IMR-90 (cell line): ENCODE data around the gene EMP1. TPM values are rescaled to one million over a fixed set of nuclear protein-coding genes. Genes with fewer than 3 reads are reported as not detected.

Experiments
- ATAC-seq: fragments of 200-7000 bp; cut with Tn5 transposase; 2 replicates; pipeline ENCODE4 v1.9.1; 2020; ENCODE audit warnings: low read depth, mild to moderate bottlenecking, moderate library complexity
- BruUV-seq: library from RNA; stranded (reverse); fragments of 400-500 nt; replicated peaks from 2 replicates; lab custom pipeline; 2021; lab: Mats Ljungman, UMichigan
- CTCF ChIA-PET: fragments of 300-600 bp; formaldehyde crosslinking; extraction: SDS; loops from one replicate; lab custom pipeline; 2021; ENCODE audit warnings: antibody characterized with exemption; lab: Yijun Ruan, JAX
- POLR2A ChIA-PET: fragments of 300-600 bp; sonication (Branson Sonifier 250); formaldehyde crosslinking; loops from one replicate; lab custom pipeline; 2022; ENCODE audit warnings: antibody characterized with exemption; ENCODE audit not compliant: unreplicated experiment; lab: Charles Lee
- DNase-seq: peaks from one replicate; pipeline ENCODE4 v3.0.0; 2013
- H2AFZ ChIP-seq: replicated peaks from 2 replicates; pipeline ENCODE3; 2013; ENCODE audit warnings: low read length, mild to moderate bottlenecking; ENCODE audit not compliant: poor library complexity
- H2AK5ac ChIP-seq: 2 replicates; pipeline ENCODE4 v1.6.1; 2013; ENCODE audit warnings: low read depth, low read length, inconsistent platforms
- H2AK9ac ChIP-seq: replicated peaks from 2 replicates; pipeline ENCODE3; 2013; ENCODE audit warnings: mild to moderate bottlenecking, low read depth, low read length, moderate library complexity; ENCODE audit not compliant: poor library complexity
- H2BK120ac ChIP-seq: 2 replicates; pipeline ENCODE4 v1.6.1; 2013; ENCODE audit warnings: low read depth, low read length, inconsistent platforms
- H2BK15ac ChIP-seq: 3 replicates; pipeline ENCODE4 v1.6.1; 2013; ENCODE audit warnings: low read depth, low read length, inconsistent platforms
- H2BK20ac ChIP-seq: 2 replicates; pipeline ENCODE4 v1.6.1; 2013; ENCODE audit warnings: low read depth, mild to moderate bottlenecking, inconsistent platforms, low read length, moderate library complexity
- H2BK5ac ChIP-seq: 2 replicates; pipeline ENCODE4 v1.6.1; 2013; ENCODE audit warnings: mild to moderate bottlenecking, low read depth, low read length, inconsistent platforms; ENCODE audit not compliant: poor library complexity, severe bottlenecking
- H3K14ac ChIP-seq: replicated peaks from 2 replicates; pipeline ENCODE4 v1.6.1; 2013; ENCODE audit warnings: low read depth, low read length, inconsistent platforms
- H3K18ac ChIP-seq: 2 replicates; pipeline ENCODE4 v1.6.1; 2013; ENCODE audit warnings: low read depth, low read length, control low read depth
- H3K23ac ChIP-seq: 2 replicates; pipeline ENCODE4 v1.6.1; 2013; ENCODE audit warnings: low read depth, low read length, inconsistent platforms
- H3K27ac ChIP-seq: 2 replicates; pipeline ENCODE4 v1.5.1; 2013; ENCODE audit warnings: mild to moderate bottlenecking, control low read depth, low read length; ENCODE audit not compliant: insufficient read depth
- H3K27me3 ChIP-seq: 2 replicates; pipeline ENCODE4 v1.6.1; 2013; ENCODE audit warnings: low read length; ENCODE audit not compliant: control insufficient read depth, insufficient read depth
- H3K36me3 ChIP-seq: 2 replicates; pipeline ENCODE4 v1.6.1; 2013; ENCODE audit warnings: low read length, mixed read lengths; ENCODE audit not compliant: control insufficient read depth, insufficient read depth
- H3K4ac ChIP-seq: 2 replicates; pipeline ENCODE4 v1.6.1; 2013; ENCODE audit warnings: low read depth, low read length, inconsistent platforms
- H3K4me1 ChIP-seq: 2 replicates; pipeline ENCODE4 v1.6.1; 2013; ENCODE audit warnings: low read length, mixed read lengths; ENCODE audit not compliant: control insufficient read depth, insufficient read depth
- H3K4me2 ChIP-seq: 2 replicates; pipeline ENCODE4 v1.6.1; 2013; ENCODE audit warnings: low read depth, mild to moderate bottlenecking, control low read depth, low read length, moderate library complexity
- H3K4me3 ChIP-seq: 2 replicates; pipeline ENCODE4 v1.5.1; 2013; ENCODE audit warnings: low read depth, mild to moderate bottlenecking, control low read depth, low read length, moderate library complexity; ENCODE audit not compliant: insufficient read depth
- H3K56ac ChIP-seq: 2 replicates; pipeline ENCODE4 v1.6.1; 2013; ENCODE audit warnings: low read length, inconsistent platforms; ENCODE audit not compliant: insufficient read depth; ENCODE audit errors: extremely low read depth
- H3K79me1 ChIP-seq, 2 experiments: 2 replicates each; pipeline ENCODE4 v1.6.1; 2013; ENCODE audit warnings: low read length in 2 of 2, inconsistent platforms in 1 of 2, low read depth in 1 of 2
- H3K9ac ChIP-seq: 2 replicates; pipeline ENCODE4 v1.6.1; 2013; ENCODE audit warnings: low read depth, low read length, control low read depth
- H3K9me1 ChIP-seq: 2 replicates; pipeline ENCODE4 v1.6.1; 2013; ENCODE audit warnings: low read length, inconsistent platforms; ENCODE audit not compliant: insufficient read depth
- H3K9me3 ChIP-seq: 2 replicates; pipeline ENCODE4 v1.6.1; 2013; ENCODE audit warnings: low read length; ENCODE audit not compliant: control insufficient read depth, insufficient read depth
- H4K20me1 ChIP-seq: 2 replicates; pipeline ENCODE4 v1.6.1; 2013; ENCODE audit warnings: low read length, inconsistent platforms; ENCODE audit not compliant: insufficient read depth
- H4K5ac ChIP-seq: 2 replicates; pipeline ENCODE4 v1.6.1; 2013; ENCODE audit warnings: mild to moderate bottlenecking, low read depth, low read length, control low read depth
- H4K8ac ChIP-seq, 2 experiments: 2 replicates each; pipeline ENCODE4 v1.6.1; 2013; ENCODE audit warnings: low read depth in 2 of 2, low read length in 2 of 2, control low read depth in 1 of 2, inconsistent platforms in 1 of 2
- H4K91ac ChIP-seq: 2 replicates; pipeline ENCODE4 v1.6.1; 2013; ENCODE audit warnings: low read depth, low read length, inconsistent platforms; ENCODE audit not compliant: insufficient read depth
- CEBPB ChIP-seq: IDR thresholded peaks from 2 replicates; pipeline ENCODE4 v1.6.1; 2012; ENCODE audit warnings: low read depth, low read length, improper control_type of control experiment
- CHD1 ChIP-seq: IDR thresholded peaks from 2 replicates; pipeline ENCODE4 v1.6.1; 2012; ENCODE audit warnings: low read depth, low read length, improper control_type of control experiment
- MXI1 ChIP-seq: IDR thresholded peaks from 2 replicates; pipeline ENCODE4 v1.6.1; 2012; ENCODE audit warnings: low read depth, mild to moderate bottlenecking, low read length, moderate library complexity, borderline replicate concordance
- NFE2L2 ChIP-seq: fragments of 150-350 bp; IDR thresholded peaks from 2 replicates; pipeline ENCODE4 v1.6.1; 2016; ENCODE audit warnings: low read depth, mild to moderate bottlenecking, low read length
- POLR2A ChIP-seq: IDR thresholded peaks from 2 replicates; pipeline ENCODE4 v1.6.1; 2012; ENCODE audit warnings: mild to moderate bottlenecking, low read depth, low read length
- SMC3 ChIP-seq: fragments of 150-350 bp; IDR thresholded peaks from 2 replicates; pipeline ENCODE4 v1.6.1; 2016; ENCODE audit warnings: low read depth, mild to moderate bottlenecking, antibody characterized with exemption, low read length, moderate library complexity
- WGBS, 2 experiments: methylation state at CpG; one replicate each; pipeline versions ENCODE4 v1.1.5 to v1.1.7; 2013; ENCODE audit warnings: missing lambda C conversion rate in 2 of 2; ENCODE audit not compliant: insufficient read length in 1 of 2; ENCODE audit errors: extremely low coverage in 2 of 2; 5-methylcytosine and 5-hydroxymethylcytosine counted together
- dilution Hi-C: fragments of 300-500 bp; cut with HindIII; formaldehyde crosslinking; loops from one replicate; pipeline ENCODE4 v1.14.3; 2018; ENCODE audit warnings: low sequenced_read_pairs; ENCODE audit not compliant: unreplicated experiment
- in situ Hi-C: fragments of 300-500 bp; cut with MboI; formaldehyde crosslinking; loops from 3 replicates; pipeline ENCODE4 v1.14.3; 2019; ENCODE audit warnings: low sequenced_read_pairs, inconsistent platforms, mixed read lengths
- intact Hi-C: fragments of 100-400 bp; cut with micrococcal nuclease; formaldehyde crosslinking; loops from 2 replicates; pipeline ENCODE4 v1.10.0; 2022
- polyA plus RNA-seq, 3 experiments: library from polyadenylated mRNA; depleted of rRNA; stranded (reverse); fragments of >200 nt; gene quantifications; 2 replicates each; pipeline ENCODE4 v1.2.3, GENCODE V29; 2012; ENCODE audit warnings: low replicate concordance in 1 of 3
- total RNA-seq: library from RNA; depleted of rRNA; stranded (reverse); fragments of >200 nt; gene quantifications from 2 replicates; pipeline ENCODE4 v1.2.3, GENCODE V29; 2012
- TF ChIP-seq, protein P1 (sequence below): fragments of 150-350 bp; IDR thresholded peaks from 2 replicates; pipeline ENCODE4 v1.6.1; 2017; ENCODE audit warnings: mild to moderate bottlenecking, antibody characterized with exemption, low read length, low read depth
- TF ChIP-seq, protein P2 (sequence below): conservative IDR thresholded peaks from 2 replicates; pipeline ENCODE4 v1.5.1; 2012; ENCODE audit warnings: mild to moderate bottlenecking, low read depth, low read length, improper control_type of control experiment

The EMP1 gene
- total and polyA plus RNA-seq, 2 of the 4 experiments (the other 2 are of a cell fraction), result 137 to 201 TPM

DNA sequence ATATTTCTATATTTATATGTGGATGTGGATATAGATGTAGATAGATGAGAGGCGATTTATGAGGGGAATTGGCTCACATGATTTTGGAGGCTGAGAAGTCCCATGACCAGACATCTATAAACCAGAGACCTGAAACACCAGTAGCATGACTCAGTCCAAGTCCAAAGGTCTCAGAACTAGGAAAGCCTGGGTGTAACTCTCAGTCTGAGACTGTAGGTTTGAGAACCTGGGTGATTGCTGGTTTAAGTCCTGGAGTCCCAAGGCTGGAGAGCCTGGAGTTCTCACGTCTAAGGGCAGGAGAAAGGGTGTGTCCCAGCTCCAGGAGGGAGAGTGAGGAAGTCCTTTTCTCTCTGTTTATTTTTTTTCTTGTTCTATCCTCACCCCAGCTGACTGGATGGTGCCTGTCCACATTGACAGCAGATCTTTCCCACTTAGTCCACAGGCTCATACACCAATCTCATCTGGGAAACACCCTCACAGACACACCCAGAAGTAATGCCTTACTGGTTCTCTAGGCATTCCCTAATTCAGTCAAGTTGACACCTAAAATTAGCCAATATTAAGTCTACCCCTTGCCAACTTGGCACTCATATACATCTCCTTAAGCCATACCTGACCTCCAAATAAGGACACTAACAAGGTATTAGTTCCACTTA, 45.4 kb downstream of the EMP1 start (continued):
- TF ChIP-seq NFE2L2, result no peak

DNA sequence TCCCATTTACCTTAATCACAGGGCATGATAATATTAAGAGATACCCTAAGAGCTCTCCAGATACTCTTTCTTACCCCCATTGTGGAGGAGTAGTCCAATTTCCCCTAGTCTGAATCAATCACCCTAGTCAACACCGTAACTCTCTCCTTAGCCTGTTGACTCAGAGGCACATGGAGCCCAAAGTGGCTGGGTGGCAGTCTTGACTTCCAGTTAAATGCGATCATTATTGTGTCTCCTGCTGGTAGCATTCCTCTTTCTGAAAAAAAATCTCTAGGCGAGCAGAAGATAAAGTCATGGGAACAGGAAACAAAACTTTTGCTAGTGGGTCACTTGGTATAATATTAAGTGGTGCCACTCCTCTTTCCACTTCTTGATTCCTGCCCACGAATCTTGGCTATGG, 46.4 kb downstream of the EMP1 start:
- peak overlapping the region; percentile 97 for H3K4ac ChIP-seq
- peak overlapping the region; percentile 99 for H2BK20ac ChIP-seq
- peaks cover 15% of the 10 kb centered on the region for H3K9me1 ChIP-seq
- no peaks in the 10 kb centered on the region for H3K27me3 ChIP-seq
- peaks cover 0 to 5% of the 10 kb centered on the region in 2 experiments; a peak in 1 of 4 replicates for H3K79me1 ChIP-seq
- peak overlapping the region; percentile 54; the same call in 1 of the 2 replicates for H3K27ac ChIP-seq
- TF ChIP-seq SMC3 (no peak), CHD1 (no peak), POLR2A (no peak), CEBPB (no peak), MXI1 (no peak)
- TF ChIP-seq, protein P1, sequence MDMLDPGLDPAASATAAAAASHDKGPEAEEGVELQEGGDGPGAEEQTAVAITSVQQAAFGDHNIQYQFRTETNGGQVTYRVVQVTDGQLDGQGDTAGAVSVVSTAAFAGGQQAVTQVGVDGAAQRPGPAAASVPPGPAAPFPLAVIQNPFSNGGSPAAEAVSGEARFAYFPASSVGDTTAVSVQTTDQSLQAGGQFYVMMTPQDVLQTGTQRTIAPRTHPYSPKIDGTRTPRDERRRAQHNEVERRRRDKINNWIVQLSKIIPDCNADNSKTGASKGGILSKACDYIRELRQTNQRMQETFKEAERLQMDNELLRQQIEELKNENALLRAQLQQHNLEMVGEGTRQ, result no peak
- TF ChIP-seq, protein P2, sequence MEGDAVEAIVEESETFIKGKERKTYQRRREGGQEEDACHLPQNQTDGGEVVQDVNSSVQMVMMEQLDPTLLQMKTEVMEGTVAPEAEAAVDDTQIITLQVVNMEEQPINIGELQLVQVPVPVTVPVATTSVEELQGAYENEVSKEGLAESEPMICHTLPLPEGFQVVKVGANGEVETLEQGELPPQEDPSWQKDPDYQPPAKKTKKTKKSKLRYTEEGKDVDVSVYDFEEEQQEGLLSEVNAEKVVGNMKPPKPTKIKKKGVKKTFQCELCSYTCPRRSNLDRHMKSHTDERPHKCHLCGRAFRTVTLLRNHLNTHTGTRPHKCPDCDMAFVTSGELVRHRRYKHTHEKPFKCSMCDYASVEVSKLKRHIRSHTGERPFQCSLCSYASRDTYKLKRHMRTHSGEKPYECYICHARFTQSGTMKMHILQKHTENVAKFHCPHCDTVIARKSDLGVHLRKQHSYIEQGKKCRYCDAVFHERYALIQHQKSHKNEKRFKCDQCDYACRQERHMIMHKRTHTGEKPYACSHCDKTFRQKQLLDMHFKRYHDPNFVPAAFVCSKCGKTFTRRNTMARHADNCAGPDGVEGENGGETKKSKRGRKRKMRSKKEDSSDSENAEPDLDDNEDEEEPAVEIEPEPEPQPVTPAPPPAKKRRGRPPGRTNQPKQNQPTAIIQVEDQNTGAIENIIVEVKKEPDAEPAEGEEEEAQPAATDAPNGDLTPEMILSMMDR, result no peak
- peak overlapping the region; percentile 91 for H2AK5ac ChIP-seq
- H3K18ac ChIP-seq, result peak overlapping the region; percentile 96
- H4K20me1 ChIP-seq, result no peaks in the 10 kb centered on the region
- H3K23ac ChIP-seq, result peak overlapping the region; percentile 73
- H2AFZ ChIP-seq, result no peak overlapping the region
- peaks cover 10% of the 10 kb centered on the region for H3K4me1 ChIP-seq
- peak overlapping the region; percentile 20 for H2AK9ac ChIP-seq
- H3K36me3 ChIP-seq, result no peaks in the 10 kb centered on the region
- H4K8ac ChIP-seq, result peak overlapping the region; percentile 2 to 90
- DNase-seq (no peak), ATAC-seq (peak; percentile 5; the same call in 1 of the 2 replicates)
- peak overlapping the region; percentile 81 for H3K4me2 ChIP-seq
- in situ Hi-C loops, result no loop called here
- intact Hi-C loops, result no loop called here
- no peak overlapping the region for H3K4me3 ChIP-seq
- dilution Hi-C loops, result no loop called here
- peak overlapping the region; percentile 79 for H2BK15ac ChIP-seq
- H3K14ac ChIP-seq, result peak overlapping the region; percentile 82
- 60% methylated on average over 1 of the region's 4 CpGs; no CpG with 5 or more reads in 1 of the 2 experiments for WGBS, 2 experiments
- peak overlapping the region; percentile 92 for H4K91ac ChIP-seq
- no TSS peak for BruUV-seq
- ChIA-PET CTCF (no interaction called here), POLR2A (no interaction called here)
- no peak overlapping the region for H3K9ac ChIP-seq
- peak overlapping the region; percentile 93 for H4K5ac ChIP-seq
- H2BK5ac ChIP-seq, result peak overlapping the region; percentile 95
- peak overlapping the region; percentile 33; the same call in 1 of the 2 replicates for H3K56ac ChIP-seq
- H3K9me3 ChIP-seq, result no peaks in the 10 kb centered on the region
- peak overlapping the region; percentile 98 for H2BK120ac ChIP-seq
